ENCODE measurements around the gene ITM2B.
"Not testable (repeated sequence)": the region's sequence is repeated elsewhere in the genome, so short reads cannot be mapped to it uniquely, and the experiment has no call there.

Gene ITM2B

DNA sequence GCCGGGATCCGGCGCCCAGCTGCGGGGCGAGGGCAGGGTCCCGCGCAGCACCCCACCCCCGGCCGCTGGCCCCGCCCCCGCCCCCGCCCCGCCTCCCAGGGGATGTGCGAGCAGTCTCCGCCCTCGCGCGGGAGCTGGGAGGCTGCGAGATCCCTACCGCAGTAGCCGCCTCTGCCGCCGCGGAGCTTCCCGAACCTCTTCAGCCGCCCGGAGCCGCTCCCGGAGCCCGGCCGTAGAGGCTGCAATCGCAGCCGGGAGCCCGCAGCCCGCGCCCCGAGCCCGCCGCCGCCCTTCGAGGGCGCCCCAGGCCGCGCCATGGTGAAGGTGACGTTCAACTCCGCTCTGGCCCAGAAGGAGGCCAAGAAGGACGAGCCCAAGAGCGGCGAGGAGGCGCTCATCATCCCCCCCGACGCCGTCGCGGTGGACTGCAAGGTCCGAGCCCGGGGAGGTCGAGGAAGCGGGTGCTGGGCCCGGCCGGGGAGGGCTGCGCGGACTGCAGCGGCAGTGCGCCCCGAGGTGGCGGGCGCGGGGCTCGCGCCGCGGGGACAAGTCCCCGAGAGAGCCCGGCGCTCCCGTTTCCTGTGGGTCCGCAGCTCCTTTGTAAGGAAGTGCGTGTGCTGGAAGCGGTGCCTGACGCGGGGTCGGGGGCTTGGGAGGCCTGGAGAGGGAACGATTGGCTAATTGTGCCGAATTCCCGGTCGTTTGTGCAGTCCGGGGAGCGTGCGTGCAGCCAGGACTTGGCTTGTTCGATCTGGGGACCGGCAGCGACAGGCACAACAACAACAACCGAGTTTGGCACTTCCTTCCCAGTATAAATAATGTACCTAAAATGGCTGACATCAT lies at the start of gene ITM2B:
Gene ITM2B, plus strand, starts transcription at position 161 of the 843 bp plus-strand sequence. Its CDS starts 155 bp downstream, at position 316.
- peak; percentile 66 to 76 for DNase-seq

DNA sequence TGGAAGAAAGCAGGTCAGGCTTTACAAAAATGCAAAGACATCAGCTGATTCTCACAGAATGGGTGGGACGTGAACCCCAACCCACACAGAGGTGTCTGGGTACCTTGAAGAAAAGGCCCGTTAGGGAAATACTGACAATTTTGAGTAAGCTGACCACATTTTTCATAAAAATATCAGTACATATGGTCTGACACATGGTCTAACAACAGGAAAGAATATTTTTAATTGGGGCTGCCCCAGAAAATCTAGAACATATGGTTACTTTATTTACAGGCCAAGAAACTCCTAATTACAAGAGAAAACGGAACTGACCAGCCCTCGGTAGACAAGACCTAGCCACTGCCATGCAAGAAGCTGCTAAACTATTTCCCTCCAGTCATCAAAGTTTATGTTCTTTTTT lies 48.7 kb upstream of the ITM2B start:
- DNase-seq: no peak

DNA sequence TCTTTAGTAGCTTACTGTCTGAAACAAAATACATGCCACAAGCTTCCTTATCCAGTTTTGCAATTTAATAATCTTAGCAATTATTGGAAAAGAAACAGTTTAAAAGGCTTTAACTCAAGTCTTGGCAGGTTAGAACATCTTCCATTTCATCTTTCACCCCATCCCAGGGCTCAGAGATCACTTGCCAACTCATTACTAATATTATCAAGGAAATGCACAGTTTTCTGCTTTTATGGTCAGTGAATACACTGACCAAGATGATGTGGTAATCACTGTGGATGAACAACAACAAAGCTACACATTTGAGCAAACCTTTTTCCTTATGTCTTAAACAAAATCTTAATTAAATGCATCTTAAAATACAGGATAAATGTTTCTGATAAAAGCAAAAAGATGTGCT lies 48.0 kb upstream of the ITM2B start:
- no peak for DNase-seq

DNA sequence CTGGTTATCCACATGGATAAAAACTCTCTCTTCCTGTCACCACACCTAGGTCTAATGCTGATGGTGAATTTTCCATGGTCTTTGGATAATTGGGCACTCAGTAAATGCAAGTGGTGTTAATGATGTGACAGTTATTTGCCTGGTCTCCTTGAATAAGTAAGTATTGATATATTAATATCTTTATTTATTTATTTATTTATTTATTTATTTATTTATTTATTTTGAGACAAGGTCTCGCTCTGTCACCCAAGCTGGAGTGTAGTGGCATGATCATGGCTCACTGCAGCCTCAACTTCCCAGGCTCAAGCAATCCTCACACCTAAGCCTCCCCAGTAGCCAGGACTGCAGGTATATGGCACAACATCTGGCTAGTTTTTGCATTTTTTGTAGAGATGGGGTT lies 46.3 kb upstream of the ITM2B start:
- DNase-seq: no peak

DNA sequence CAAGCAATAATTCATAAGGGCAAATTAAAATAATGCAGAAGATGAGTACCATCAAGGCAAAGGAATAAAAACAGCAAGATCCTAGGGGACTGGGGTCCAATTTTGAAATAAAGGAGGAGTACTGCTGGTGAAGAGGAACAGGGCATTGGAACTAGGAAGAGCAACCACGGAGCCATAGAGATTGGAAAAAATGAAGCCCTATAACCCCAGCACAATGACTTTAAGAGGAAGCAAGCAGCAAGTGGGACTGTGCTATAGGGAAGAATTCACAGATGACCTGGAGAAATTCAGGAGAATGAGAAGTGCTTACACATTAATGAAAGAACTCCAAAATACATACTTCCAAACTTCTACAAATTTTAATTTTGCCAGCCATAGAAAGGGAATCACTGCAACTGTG lies 44.9 kb upstream of the ITM2B start:
- DNase-seq: no peak

- no peak for DNase-seq
Observed at GRCh38 chr13:48188601-48189000, 44.4 kb upstream of the ITM2B start.

DNA sequence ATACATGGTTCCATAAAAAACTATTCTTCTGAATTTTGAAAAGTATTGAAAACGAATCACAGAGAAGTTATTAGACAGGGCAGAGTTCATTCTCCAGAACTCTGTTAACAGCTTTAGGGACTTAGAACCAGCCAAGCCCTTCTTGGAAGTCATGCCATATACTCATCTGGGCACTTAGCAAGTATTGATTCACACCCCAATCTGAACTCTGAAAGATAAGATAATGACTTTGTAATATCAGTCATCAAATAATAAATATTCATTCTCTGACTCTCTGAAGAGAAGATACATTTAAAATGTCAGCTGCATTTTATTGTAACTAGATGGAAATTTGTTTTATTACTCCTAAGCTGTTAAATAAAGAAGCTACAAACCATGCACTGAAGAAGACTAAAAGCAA lies 43.8 kb upstream of the ITM2B start:
- no peak for DNase-seq

GRCh38 chr13:48192411-48192935 lies 40.5 kb upstream of the ITM2B start:
- no peak for DNase-seq

DNA sequence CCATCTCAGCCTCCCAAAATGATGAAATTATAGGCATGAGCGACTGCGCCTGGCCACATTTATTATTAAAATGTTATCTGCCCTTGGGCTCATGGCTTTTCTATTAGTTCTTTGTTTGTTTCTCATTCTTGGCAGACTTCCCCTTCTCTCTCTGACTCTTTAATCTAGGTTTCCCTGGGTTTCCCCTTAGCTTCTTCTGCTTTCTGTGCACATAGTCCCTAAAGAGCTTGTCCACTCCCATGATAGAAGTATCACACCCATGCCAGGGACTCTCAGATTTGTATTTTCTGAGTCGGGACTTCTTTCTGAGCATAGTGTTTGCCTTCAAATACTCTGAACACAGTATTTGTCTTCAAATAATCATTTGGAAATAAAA lies 38.6 kb upstream of the ITM2B start:
- DNase-seq: no peak

GRCh38 chr13:48199404-48199946 lies 33.5 kb upstream of the ITM2B start:
- DNase-seq: no peak

DNA sequence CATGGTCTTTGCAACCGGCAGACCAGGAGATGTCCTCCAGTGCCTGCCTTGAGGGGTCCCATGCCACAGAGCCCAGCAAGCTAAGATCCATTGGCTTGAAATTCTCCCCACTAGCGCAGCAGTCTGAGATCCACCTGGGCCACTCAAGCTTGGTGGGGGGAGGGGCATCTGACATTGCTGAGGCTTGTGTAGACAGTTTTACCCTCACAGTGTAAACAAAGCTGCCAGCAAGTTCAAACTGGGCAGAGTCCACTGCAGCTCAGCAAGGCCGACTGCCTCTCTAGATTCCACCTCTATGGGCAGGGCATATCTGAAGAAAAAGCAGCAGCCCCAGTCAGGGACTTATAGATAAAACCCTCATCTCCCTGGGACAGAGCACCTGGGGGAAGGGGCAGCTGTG lies 32.0 kb upstream of the ITM2B start:
- DNase-seq: no peak

- not testable (repeated sequence) for DNase-seq
Observed at GRCh38 chr13:48207207-48207606, 25.8 kb upstream of the ITM2B start.

GRCh38 chr13:48210178-48210577 lies 22.8 kb upstream of the ITM2B start:
- no peak for DNase-seq

DNA sequence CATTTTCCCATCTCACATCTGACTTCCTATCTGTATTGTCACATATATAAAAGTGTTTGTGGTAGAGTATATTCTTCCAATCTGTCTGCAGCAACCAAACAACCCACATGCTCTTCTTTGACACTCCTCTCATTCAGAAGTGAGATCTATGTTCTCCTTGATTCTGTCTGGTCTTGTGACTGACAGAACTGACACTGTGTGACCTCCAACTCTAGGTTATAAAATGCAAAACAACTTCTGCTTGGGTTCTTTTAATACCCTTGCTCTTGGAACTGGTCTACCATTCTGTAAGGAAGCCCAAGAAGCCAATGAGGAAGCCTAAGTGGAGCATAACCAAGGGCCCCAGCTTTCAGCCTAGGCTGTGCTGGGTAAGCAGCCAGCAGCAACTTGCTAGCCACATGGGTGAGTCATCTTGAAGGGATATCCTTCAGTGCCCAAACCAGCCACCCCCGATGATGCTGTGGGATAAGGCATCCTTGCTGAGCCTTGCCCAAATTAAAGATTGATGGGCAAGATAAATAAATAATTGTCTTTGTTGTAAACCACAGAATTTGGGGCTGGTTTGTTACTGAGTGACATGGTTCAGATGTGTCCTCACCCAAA lies 18.4 kb upstream of the ITM2B start:
- no peak for DNase-seq

DNA sequence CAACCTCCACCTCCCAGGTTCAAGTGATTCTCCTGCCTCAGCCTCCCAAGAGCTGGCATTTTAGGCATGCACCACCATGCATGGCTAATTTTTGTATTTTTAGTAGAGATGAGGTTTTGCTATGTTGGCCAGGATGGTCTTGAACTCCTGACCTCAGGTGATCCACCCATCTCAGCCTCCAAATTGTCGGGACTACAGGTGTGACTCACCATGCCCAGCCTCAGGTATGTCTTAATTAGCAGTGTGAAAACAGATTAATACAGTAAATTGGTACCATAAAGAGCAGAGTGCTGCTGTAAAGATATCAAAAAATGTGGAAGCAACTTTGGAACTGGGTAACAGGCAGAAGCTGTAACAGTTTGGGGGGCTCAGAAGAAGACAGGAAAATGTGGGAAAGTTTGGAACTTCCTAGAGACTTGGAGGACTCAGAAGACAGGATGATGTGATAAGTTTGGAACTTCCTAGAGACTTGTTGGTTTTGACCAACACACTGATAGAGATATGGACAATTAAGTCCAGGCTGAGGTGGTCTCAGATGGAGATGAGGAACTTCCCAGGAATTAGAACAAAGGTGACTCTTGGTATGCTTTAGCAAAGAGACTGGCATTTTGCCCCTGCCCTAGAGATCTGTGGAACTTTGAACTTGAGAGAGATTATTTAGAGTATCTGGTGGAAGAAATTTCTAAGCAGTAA lies 17.3 kb upstream of the ITM2B start:
- not testable (repeated sequence) for DNase-seq

DNA sequence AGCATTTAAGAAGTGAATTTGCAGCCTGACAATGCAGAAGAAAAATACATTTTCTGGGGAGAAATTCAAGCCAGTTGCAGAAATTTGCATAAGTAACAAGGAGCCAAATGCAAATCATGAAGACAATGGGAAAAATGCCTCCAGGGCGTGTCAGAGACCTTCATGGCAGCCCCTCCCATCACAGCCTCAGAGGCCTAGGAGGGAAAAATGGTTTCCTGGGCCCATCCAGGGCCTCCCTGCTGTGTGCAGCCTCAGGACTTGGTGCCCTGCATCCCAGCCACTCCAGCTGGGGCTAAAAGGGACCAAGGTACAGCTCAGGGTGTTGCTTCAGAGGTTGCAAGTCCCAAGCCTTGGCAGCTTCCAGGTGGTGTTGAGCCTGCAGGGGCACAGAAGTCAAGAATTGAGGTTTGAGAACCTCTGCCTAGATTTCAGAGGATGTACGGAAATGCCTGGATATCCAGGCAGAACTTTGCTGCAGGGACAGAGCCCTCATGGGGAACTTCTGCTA lies 16.7 kb upstream of the ITM2B start:
- DNase-seq: no peak

DNA sequence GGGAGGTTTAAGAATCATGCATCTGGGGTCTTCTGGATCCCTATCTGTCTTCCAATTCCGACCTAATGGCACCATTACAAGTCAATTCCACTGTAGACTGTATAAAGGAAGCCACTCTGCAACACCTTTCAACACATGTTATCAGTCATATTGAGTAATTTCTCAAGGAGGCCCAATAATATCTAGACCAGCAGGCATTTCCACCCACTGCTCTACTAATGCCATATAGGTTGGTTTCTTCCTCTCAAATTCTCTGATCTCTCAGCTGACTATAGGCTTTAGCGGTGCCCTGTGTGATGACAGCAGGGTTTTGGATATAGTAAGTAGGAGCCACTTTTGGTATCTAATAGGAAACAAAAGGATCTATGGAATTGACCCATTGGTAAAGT lies 12.4 kb upstream of the ITM2B start:
- DNase-seq: no peak

DNA sequence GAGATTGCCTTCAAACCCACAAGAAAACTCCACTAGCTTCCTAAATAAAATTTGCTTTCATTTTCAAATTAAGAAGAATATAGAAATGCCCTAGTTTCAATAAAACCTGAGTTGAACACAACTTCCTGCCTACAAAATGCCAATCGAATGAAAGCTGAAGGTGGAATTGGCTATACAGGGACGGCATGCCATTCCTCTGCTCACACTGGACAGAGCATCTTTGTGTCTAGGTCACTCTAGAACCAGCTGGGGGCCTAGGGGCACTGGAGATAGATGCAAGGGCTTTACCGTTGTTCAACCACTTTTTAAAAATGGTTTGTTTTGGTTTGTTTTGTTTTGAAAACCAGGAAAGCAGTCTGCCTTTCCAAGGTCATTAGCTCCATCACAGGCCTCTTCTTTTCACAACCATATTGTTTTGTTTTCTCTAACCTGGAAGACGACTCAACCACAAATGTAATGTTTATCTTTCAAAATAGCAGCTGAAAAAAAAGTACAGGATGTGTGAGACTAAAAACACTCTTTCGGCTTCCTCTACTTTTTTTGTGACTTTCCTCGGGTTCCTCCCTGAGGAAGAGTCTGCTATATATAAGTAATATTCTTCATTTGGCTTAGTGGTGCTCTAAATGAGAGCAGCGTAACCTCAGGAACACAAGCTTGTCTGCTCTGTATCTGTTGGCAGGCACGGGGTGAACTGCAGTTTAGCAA lies 11.9 kb upstream of the ITM2B start:
- no peak for DNase-seq

DNA sequence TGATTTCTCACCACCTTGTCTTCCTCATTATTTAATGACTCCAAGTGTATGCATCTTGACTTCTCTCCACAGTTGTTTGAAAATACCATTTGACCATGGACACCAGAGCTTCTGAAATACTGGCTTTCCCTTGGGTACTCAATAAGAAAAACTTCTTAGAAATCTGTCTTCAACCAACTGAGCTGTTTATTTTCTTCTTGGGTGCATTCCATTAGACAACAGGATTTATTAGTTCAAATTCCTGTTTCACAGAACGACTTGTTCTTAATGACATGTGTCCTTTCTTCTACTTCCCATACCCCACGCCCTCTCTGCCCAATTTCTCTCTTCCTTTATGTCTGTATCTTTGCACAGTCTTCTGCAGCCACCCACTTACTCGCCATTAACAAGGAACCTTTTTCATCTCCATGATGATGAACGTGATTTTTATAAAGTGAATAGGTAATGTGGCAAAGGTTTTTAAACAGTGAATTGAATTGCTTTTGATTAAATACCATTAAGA lies 11.3 kb upstream of the ITM2B start:
- DNase-seq: no peak

DNA sequence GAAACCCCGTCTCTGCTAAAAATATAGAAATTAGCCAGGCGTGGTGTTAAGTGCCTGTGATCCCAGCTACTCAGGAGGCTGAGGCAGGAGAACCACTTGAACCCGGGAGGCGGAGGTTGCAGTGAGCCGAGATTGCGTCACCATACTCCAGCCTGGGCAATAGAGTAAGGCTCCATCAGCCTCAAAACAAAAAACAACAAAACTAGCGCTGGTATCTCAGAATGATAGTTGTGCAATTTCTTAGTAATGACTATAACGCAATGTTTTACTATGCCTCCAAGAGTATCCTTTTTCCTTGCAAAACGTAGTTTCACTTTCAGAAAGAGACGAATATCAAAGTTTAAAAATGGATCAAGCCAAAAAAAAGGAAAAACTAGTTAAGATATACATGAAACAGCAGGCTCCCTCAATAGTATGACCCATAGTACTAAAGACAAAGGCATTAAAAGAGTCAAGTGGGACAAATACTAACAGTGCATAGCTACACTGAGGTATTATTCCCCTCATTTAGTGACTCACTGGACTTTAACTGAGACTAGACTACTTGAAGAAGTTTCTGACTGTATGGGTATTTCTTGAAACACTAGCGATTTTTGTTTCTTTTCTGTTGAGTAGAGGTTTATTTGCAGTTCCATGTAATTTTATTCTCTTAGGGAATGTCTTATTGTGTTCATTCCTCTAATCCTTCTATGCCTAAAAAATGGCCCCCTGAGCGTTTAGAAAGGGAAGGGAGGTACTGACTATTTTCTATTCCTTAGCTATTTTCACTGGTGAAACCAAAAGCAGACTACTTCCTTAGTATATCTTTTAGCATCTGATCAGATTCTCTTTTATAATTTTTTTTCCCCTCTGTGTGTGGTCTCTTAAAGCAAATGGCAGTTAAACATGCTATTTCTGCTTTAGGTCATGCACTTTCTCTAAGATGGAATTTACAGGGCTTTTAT lies 10.4 kb upstream of the ITM2B start:
- DNase-seq: no peak

DNA sequence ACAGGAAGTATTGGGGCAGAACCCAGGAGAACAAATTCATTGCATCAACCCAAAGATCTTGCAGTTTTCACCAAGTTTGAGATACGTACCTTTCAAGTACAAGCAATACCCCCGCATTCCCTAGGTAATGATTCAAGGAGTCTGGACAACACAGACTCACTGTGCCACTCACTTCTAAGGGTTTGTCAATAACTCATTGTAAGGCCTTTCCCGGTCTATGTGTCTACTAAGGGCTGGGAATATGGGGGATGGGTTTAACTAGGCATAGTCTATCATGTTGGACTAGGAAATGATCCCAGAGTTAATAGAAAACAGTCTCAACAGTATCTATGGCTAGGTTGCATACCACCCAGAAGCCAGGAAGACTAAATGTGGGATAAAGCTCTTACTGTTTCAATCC lies 8.3 kb upstream of the ITM2B start:
- no peak for DNase-seq

All from hippocampal formation (tissue), 2 donors.